Spleen (tissue), 7 donors: ENCODE data around the gene ARID1A.

Experiments used
- POLR2A ChIP-seq, 3 donors: fragments of 450-650 bp; IDR thresholded peaks; one replicate each; pipeline ENCODE4 v1.5.1; 2017; ENCODE audit warnings: antibody characterized with exemption in 3 of 3, mild to moderate bottlenecking in 1 of 3
- POLR2AphosphoS5 ChIP-seq, 3 donors: sonication (generic); formaldehyde crosslinking; IDR thresholded peaks; one replicate each; pipeline ENCODE4 v1.5.1; 2017; ENCODE audit warnings: antibody characterized with exemption in 3 of 3
- TF ChIP-seq, protein P1 (sequence below), 11 experiments: fragments of 200-600 bp in 7 of 11; fragments of 450-650 bp in 4 of 11; sonication (generic) in 4 of 11; IDR thresholded peaks in 8 of 11; conservative IDR thresholded peaks in 3 of 11; 1 replicate in 7 of 11; 2 replicates in 4 of 11; pipeline versions ENCODE4 v1.4.0 to v1.8.0; 2016 to 2021; ENCODE audit warnings: antibody characterized with exemption in 11 of 11, inconsistent platforms in 4 of 11, mild to moderate bottlenecking in 1 of 11
- donor health status: DM: no; HTN: no; CAD: no; lungs with moderate emphysema.
- donor health status: DM: no; HTN: no; CAD: no.
- donor health status: DM: no; HTN: no; CAD: no.

DNA sequence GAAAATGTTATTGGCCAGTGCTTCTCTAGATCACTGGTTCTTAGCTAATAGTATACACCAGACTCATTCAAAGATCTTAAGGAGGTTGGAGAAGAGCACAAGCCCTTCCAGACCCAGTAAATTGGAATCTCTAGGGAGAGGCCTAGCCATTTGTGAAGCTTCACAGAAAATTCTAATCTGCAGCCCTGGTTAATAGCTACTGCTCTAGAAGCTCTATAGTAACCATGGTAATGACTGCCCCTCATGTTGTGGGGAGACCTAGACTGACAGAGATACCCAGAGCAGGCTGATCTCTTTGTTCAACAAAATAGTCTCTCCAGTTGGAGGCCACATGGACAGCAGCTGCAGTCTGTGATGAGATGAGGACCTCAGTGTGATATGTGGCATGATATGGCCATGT is 31.7 kb downstream of the ARID1A start:
- TF ChIP-seq, protein P1, sequence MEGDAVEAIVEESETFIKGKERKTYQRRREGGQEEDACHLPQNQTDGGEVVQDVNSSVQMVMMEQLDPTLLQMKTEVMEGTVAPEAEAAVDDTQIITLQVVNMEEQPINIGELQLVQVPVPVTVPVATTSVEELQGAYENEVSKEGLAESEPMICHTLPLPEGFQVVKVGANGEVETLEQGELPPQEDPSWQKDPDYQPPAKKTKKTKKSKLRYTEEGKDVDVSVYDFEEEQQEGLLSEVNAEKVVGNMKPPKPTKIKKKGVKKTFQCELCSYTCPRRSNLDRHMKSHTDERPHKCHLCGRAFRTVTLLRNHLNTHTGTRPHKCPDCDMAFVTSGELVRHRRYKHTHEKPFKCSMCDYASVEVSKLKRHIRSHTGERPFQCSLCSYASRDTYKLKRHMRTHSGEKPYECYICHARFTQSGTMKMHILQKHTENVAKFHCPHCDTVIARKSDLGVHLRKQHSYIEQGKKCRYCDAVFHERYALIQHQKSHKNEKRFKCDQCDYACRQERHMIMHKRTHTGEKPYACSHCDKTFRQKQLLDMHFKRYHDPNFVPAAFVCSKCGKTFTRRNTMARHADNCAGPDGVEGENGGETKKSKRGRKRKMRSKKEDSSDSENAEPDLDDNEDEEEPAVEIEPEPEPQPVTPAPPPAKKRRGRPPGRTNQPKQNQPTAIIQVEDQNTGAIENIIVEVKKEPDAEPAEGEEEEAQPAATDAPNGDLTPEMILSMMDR (IDR thresholded peaks at IDR 0.05 in 8 of 11, conservative IDR thresholded peaks at IDR 0.05 in 3 of 11) = no peak
- TF ChIP-seq POLR2AphosphoS5 (IDR thresholded peaks at IDR 0.05) (no peak), POLR2A (IDR thresholded peaks at IDR 0.05) (no peak)
